Right renal pelvis (tissue), 4 donors: ENCODE measurements around the gene AQR. TPM values are rescaled to one million over a fixed set of nuclear protein-coding genes. Genes with fewer than 3 reads are reported as not detected.

Experiments
- DNase-seq, 4 donors: peaks; one replicate each; pipeline ENCODE4 v3.0.0-alpha.2; 2013; ENCODE audit warnings: low read depth in 4 of 4, low spot score in 3 of 4, missing footprints in 1 of 4
- polyA plus RNA-seq, 4 donors: library from polyadenylated mRNA; unstranded; fragments of 120-200 nt; gene quantifications; one replicate each; pipeline ENCODE4 v1.2.1, GENCODE V29; 2013; ENCODE audit not compliant: insufficient read length in 4 of 4

The AQR gene
- polyA plus RNA-seq, 4 donors: 38.7 to 50.1 (median 46.4) TPM

- DNase-seq: no peak
Measured at GRCh38 chr15:34883633-34884032, 85.9 kb downstream of the AQR start.

GRCh38 chr15:34883042-34883441 lies 86.5 kb downstream of the AQR start:
- DNase-seq: no peak

- no peak for DNase-seq
Measured at GRCh38 chr15:34879107-34879506, 90.4 kb downstream of the AQR start.

GRCh38 chr15:34876640-34877039 lies 92.9 kb downstream of the AQR start:
- DNase-seq: no peak

GRCh38 chr15:34869110-34869509 lies 100.4 kb downstream of the AQR start:
- no peak for DNase-seq

DNA sequence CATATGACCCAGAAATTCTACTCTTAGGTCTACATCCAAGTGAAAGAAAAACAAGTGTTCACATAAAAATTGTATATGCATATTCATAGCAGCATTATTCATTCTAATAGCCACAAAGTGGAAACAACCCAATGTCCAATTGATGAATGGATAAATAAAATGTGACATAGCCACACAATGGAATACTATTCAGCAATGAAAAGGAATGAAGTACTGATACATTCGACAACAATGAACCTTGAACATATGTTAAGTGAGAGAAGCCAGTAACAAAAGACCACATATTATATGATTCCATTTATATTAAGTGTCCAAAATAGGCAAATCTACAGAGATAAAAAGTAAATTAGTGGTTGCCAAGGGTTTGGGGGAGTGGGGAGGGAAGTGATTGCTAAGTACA lies 104.0 kb downstream of the AQR start:
- DNase-seq: no peak

DNA sequence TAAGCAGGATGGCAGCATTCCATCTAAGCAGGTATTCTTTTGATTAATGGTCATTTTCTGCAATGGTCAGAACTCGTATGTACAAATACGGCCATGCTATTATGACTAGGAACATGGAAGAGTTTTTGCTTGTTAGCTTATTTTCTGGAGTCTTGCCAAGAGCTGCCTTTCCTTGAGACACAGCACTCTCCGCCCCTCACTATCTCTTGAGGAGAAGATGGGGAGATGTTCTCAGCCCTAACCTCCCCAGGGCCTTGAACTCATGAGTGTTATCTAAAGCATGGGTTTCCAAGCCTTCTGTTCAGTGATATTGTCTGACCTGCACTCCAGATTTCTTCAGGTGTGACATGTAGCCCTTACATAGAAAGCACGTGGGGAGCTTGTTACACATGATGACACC lies 108.3 kb downstream of the AQR start:
- DNase-seq: no peak

- DNase-seq: no peak
Measured at GRCh38 chr15:34855893-34856292, 113.6 kb downstream of the AQR start.

GRCh38 chr15:34855413-34855812 lies 114.1 kb downstream of the AQR start:
- peak in 1 of 4 donors; percentile 4 for DNase-seq

GRCh38 chr15:34854232-34854631 lies 115.3 kb downstream of the AQR start:
- DNase-seq: no peak

GRCh38 chr15:34853001-34853758 lies 116.4 kb downstream of the AQR start:
- DNase-seq: peak in 1 of 4 donors; percentile 15

GRCh38 chr15:34851751-34852150 lies 117.8 kb downstream of the AQR start:
- no peak for DNase-seq

- DNase-seq: no peak
Measured at GRCh38 chr15:34851007-34851406, 118.5 kb downstream of the AQR start.

DNA sequence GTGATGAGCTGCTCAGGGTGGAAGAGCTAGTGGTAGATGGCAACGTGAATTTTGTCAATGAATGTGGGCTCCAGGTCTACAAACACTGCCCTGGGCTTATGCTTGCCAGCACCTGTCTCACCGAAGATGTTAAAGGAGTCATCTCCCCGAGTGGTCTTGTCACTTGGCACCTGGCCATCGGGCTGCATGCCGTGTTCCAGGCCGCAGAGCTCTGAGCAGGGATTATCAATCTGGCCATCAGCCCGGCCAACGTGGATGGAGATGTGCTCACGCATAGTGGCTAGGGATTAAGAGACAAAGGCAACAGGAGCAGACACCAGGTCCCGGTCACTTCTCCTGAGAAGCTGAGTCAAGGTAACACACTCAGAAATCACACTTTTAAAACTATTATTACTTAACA lies 119.4 kb downstream of the AQR start:
- DNase-seq: no peak

DNA sequence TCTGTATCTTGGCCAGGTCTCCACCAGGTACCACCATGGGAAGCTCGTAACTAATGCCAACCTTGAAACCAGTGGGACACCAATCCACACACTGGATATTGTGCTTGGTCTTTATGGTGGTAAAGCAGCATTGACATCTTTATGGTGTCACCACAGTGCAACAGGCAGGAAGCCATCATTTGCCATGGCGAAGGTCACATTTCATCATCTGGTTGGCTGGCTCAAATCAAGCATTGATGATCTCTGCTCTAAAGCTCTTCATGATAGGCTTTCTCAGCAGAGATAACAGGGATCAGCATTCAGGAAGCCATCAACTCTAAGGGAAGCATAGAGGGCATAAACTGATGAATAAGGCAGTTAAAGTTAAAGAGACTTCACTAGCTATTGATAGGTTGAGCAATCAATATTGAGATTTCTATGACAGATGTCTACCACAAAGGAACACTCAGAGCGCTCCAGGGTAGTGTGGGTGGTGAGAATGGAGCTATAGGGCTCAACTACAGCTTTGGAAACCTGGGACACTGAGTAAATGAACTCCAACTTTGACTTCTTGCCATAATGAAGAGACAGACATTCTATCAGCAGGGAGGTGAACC lies 120.1 kb downstream of the AQR start:
- DNase-seq: no peak

GRCh38 chr15:34847598-34847997 lies 121.9 kb downstream of the AQR start:
- DNase-seq: no peak

DNA sequence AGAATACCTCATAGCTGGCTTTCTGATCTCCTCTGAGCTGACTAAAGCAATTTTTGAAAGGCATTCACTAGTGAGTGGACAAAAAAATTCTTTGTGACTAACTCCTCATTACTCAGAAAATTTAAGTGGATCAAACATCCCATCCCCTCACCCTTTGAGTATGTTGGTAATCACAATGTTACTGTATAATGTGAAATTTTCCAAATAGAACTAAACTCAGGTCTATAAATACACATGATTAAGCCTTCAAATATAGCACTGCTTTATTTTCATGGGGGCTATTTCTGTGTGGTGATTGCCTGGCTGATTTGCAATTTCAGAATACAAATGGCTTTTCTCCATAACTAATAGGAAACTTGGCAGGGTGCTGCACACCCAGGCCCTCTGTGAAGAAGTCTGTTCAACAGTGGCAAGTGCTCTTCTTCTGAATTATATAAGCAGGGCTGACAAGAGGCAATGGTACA lies 128.2 kb downstream of the AQR start:
- no peak for DNase-seq

DNA sequence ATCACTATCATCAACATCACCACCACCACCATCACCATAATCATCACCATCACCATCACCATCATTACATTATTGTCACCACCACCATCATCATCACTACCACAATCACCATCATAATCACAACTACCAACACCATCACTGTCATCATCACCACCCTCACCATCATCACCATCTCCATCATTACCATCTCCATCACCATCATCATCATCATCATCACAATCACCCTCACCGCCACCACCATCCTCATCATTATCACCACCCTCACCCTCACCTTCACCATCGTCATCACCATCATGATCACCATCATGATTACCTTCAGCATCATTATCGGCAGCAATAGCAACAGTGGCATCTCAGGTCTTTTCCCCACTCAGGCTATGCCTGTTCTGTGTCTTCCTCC lies 131.3 kb downstream of the AQR start:
- DNase-seq: no peak

DNA sequence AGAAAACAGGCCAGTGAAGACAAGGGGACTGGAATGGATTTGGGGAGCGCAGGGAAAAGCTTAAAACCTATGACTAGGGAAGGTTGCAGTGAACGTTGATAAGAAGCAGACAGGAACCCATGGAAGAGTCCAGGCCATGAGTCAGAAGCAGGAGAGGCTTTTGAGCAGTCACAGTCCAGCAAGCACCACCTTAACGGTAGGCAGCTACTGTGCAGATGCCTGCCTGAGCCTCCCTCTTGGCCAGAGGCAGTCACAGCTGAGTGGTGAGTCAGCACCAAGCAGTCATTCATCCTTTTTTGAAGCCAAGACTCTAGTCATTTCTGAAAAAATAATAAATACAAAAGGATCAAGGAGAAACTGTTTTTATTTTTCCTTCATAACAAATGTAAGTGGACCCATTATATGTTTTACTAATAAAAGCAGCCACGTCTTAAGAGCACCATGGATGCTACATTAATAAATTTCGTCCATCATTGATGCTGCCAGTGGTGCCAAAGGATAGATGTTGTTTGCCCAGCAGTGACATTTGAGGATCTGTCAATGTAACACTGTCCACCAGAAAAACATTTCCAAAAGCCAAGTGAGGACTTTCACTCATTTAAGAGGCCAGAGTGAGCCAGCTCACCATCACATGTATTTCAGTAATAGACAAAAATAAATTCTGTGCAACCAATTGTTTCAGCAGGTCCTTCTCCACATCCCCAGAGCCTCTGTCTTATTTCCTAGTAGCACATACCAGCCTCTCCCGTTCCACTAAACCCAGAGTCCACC lies 132.1 kb downstream of the AQR start:
- no peak for DNase-seq

DNA sequence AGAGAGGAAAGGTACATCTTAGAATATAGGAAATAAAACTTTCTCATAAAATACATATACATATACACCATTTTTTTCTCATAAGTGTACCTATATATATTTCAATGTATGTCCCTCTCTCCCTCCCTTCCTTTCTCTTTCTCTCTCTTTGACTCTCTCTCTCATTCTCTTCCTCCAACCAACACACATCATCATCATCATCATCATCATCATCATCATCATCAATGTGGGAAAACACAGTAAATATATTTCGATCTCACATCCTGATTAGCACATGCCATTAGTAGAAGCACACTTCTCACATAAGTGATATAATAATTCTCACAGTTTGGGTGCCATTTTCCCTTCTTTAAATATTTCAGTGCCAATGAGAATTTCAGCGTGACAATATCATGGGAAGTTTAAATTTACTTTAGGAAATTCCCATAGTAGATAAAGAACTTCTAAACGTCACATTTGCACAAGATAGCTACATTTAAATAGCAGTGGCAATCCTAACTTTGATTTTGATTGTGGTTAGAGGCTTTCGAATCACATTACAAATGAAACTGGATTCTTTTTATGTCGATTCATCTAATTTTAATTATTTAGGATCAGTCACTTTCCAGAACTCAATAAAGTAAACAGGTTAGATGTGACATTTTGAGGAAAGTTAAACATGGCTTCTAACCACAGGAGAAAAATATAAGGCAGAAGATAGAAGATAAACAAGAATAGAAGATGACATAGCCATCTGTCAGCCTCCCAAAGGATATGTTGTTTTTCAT lies 141.2 kb downstream of the AQR start:
- DNase-seq: no peak

DNA sequence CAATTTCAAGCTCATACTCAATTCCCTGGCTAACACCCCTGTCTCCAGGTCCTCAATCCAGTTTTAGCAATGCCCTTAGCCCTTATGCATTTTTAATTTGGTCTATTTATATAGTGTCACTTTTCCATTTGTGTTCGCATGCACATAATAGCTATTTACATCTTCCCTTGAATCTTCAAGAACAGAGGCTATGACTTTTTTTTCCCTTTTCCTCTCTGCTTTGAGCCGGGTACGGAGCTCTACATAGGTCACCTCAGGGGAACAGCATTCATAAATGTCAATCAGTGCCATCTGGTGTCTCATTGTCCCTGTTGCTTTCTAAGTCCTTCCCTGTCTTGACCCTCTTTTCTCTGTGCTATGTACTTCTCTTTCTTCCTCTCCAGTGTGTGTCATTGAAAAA lies 147.7 kb downstream of the AQR start:
- DNase-seq: no peak
